Suprapubic skin (tissue), 4 donors: Measurements from ENCODE around the gene ISG15.

Experiments used
- EP300 ChIP-seq: sonication (generic); formaldehyde crosslinking; IDR thresholded peaks from one replicate; pipeline ENCODE4 v1.6.1; 2017; ENCODE audit warnings: antibody characterized with exemption
- POLR2A ChIP-seq, 2 donors: fragments of 450-650 bp; IDR thresholded peaks; one replicate each; pipeline ENCODE4 v1.6.1; 2017; ENCODE audit warnings: antibody characterized with exemption in 2 of 2, mild to moderate bottlenecking in 2 of 2, moderate library complexity in 2 of 2
- POLR2AphosphoS5 ChIP-seq, 3 donors: sonication (generic); formaldehyde crosslinking; IDR thresholded peaks; one replicate each; pipeline ENCODE4 v1.6.1; 2017; ENCODE audit warnings: antibody characterized with exemption in 3 of 3
- TF ChIP-seq, protein P1 (sequence below), 2 donors: fragments of 200-600 bp in 1 of 2; fragments of 450-650 bp in 1 of 2; sonication (generic) in 1 of 2; IDR thresholded peaks; one replicate each; pipeline ENCODE4 v1.5.1; 2016 to 2019; ENCODE audit warnings: antibody characterized with exemption in 2 of 2, mild to moderate bottlenecking in 1 of 2, moderate library complexity in 1 of 2

- TF ChIP-seq, protein P1, sequence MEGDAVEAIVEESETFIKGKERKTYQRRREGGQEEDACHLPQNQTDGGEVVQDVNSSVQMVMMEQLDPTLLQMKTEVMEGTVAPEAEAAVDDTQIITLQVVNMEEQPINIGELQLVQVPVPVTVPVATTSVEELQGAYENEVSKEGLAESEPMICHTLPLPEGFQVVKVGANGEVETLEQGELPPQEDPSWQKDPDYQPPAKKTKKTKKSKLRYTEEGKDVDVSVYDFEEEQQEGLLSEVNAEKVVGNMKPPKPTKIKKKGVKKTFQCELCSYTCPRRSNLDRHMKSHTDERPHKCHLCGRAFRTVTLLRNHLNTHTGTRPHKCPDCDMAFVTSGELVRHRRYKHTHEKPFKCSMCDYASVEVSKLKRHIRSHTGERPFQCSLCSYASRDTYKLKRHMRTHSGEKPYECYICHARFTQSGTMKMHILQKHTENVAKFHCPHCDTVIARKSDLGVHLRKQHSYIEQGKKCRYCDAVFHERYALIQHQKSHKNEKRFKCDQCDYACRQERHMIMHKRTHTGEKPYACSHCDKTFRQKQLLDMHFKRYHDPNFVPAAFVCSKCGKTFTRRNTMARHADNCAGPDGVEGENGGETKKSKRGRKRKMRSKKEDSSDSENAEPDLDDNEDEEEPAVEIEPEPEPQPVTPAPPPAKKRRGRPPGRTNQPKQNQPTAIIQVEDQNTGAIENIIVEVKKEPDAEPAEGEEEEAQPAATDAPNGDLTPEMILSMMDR (IDR thresholded peaks at IDR 0.05): no peak
- TF ChIP-seq POLR2A (IDR thresholded peaks at IDR 0.05) (no peak), EP300 (no peak), POLR2AphosphoS5 (IDR thresholded peaks at IDR 0.05) (no peak)
These were observed 30.6 kb downstream of the ISG15 start for GRCh38 chr1:1043921-1044320.
